Measurements from ENCODE around the gene CTNNA3. TPM values are rescaled to one million over a fixed set of nuclear protein-coding genes. Genes with fewer than 3 reads are reported as not detected.

CTNNA3 gene
- total RNA-seq, 2 donors from 2014 or later = 3.2 to 7.2 TPM

DNA sequence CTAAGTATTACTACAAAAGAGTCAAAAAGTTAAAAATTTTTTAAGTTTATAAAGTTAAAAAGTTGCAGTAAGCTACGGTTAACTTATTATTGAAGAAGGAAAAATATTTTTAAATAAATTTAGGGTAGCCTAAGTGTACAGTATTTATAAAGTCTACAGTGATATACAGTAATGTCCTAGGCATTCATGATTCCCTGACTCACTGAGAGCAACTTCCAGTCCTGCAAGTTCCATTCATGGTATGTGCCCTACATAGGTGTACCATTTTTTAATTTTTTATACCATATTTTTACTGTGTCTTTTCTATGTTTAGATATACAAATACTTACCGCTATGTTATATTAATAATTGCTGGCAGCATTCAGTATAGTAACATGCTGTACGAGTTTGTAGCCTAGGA, 92.3 kb downstream of the CTNNA3 start:
- Histone ChIP-seq H3K9me3 (ENCODE audit: control insufficient read depth, low read length) (no peaks in the 10 kb centered on the region), H3K27me3 (ENCODE audit: control insufficient read depth, insufficient read depth, low read length, poor library complexity, severe bottlenecking) (no peaks in the 10 kb centered on the region), H3K27ac (ENCODE audit: low read depth, low read length) (no peak overlapping the region), H3K4me1 (ENCODE audit: control insufficient read depth, insufficient read depth, low read length) (no peaks in the 10 kb centered on the region), H3K9ac (ENCODE audit: extremely low read depth, low read length, poor library complexity, severe bottlenecking) (no peak overlapping the region), H3K4me3 (ENCODE audit: low read length) (no peak overlapping the region), H3K36me3 (ENCODE audit: control insufficient read depth, insufficient read depth, low read length) (no peaks in the 10 kb centered on the region)
- no peak overlapping the region for H3K4me3 Mint-ChIP-seq
- no peaks in the 10 kb centered on the region for H3K27me3 Mint-ChIP-seq (ENCODE audit: insufficient read depth)
- no peak overlapping the region for H3K27ac Mint-ChIP-seq
- 96 to 100% methylated on average over 1 to 3 of the region's 3 CpGs for WGBS, 2 experiments (ENCODE audit: insufficient coverage in 1 of 2, insufficient read length in 1 of 2)
- no peaks in the 10 kb centered on the region for H3K9me3 Mint-ChIP-seq
- H3K4me1 Mint-ChIP-seq = peaks cover 4% of the 10 kb centered on the region
- DNase-seq = no peak
- H3K36me3 Mint-ChIP-seq (ENCODE audit: low read depth) = no peaks in the 10 kb centered on the region
- TF ChIP-seq, protein P1, sequence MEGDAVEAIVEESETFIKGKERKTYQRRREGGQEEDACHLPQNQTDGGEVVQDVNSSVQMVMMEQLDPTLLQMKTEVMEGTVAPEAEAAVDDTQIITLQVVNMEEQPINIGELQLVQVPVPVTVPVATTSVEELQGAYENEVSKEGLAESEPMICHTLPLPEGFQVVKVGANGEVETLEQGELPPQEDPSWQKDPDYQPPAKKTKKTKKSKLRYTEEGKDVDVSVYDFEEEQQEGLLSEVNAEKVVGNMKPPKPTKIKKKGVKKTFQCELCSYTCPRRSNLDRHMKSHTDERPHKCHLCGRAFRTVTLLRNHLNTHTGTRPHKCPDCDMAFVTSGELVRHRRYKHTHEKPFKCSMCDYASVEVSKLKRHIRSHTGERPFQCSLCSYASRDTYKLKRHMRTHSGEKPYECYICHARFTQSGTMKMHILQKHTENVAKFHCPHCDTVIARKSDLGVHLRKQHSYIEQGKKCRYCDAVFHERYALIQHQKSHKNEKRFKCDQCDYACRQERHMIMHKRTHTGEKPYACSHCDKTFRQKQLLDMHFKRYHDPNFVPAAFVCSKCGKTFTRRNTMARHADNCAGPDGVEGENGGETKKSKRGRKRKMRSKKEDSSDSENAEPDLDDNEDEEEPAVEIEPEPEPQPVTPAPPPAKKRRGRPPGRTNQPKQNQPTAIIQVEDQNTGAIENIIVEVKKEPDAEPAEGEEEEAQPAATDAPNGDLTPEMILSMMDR (conservative IDR thresholded peaks at IDR 0.05) = no peak

DNA sequence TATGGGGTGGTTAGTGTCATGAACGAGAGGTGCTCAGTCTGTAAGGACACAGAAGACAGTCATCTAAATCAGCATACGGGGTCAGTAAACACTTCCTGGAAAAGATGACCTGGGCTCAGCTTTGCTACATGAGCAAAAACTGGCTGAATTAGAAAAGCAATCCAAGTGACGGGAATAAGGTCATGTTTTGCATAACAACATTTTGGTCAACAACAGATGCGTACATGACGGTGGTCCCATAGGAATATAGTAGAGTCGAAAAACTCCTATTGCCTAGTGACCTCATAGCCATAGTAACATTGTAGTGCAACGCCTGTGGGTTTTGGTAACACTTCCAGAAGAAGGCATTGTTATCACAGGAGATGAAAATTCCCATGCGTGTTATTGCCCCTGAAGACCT, 92.9 kb downstream of the CTNNA3 start:
- Histone ChIP-seq H3K4me3 (ENCODE audit: low read length) (no peak overlapping the region), H3K27me3 (ENCODE audit: control insufficient read depth, insufficient read depth, low read length, poor library complexity, severe bottlenecking) (no peaks in the 10 kb centered on the region), H3K4me1 (ENCODE audit: control insufficient read depth, insufficient read depth, low read length) (no peaks in the 10 kb centered on the region), H3K27ac (ENCODE audit: low read depth, low read length) (no peak overlapping the region), H3K9me3 (ENCODE audit: control insufficient read depth, low read length) (no peaks in the 10 kb centered on the region), H3K9ac (ENCODE audit: extremely low read depth, low read length, poor library complexity, severe bottlenecking) (no peak overlapping the region), H3K36me3 (ENCODE audit: control insufficient read depth, insufficient read depth, low read length) (no peaks in the 10 kb centered on the region)
- Mint-ChIP-seq H3K27ac (no peak overlapping the region), H3K36me3 (ENCODE audit: low read depth) (no peaks in the 10 kb centered on the region), H3K4me1 (peaks cover 4% of the 10 kb centered on the region), H3K9me3 (no peaks in the 10 kb centered on the region), H3K27me3 (ENCODE audit: insufficient read depth) (no peaks in the 10 kb centered on the region), H3K4me3 (no peak overlapping the region)
- 92 to 94% methylated on average over 6 to 8 of the region's 8 CpGs for WGBS, 2 experiments (ENCODE audit: insufficient coverage in 1 of 2, insufficient read length in 1 of 2)
- DNase-seq = no peak
- TF ChIP-seq, protein P1 (conservative IDR thresholded peaks at IDR 0.05) = no peak

DNA sequence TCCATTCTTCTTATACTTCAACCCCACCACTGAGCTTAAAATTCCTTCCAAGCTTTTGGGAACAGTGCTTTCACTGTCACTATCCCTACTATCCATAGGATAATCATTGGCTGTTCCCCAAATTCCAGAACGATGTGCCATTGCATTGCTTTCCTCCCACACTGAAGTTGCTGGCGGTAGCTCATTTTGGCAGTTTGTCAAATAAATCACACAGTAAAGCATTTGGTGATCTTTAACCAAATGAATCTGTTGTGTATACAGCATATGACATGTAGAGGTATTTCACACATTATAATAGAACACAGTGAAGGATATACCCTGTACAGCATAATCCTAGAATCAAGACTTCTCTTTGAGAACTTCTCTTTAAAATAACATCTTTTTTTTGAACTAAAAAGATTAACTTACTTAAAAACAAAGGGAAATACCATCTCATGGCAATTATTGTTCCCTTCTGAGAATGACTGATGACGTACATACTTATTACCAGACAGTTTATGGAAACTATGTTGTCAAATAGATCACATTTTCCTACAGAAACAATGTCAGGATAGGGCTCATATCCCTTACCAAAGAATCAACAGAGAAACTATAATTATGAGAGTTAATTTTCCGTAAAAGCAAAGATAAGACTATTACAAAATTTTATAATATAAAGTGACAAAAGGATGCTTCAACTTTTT, 93.6 kb downstream of the CTNNA3 start:
- no peak overlapping the region for H3K4me3 ChIP-seq (ENCODE audit: low read length)
- H3K27ac Mint-ChIP-seq = no peak overlapping the region
- no peaks in the 10 kb centered on the region for H3K9me3 Mint-ChIP-seq
- no peaks in the 10 kb centered on the region for H3K36me3 Mint-ChIP-seq (ENCODE audit: low read depth)
- no peaks in the 10 kb centered on the region for H3K27me3 ChIP-seq (ENCODE audit: control insufficient read depth, insufficient read depth, low read length, poor library complexity, severe bottlenecking)
- H3K4me3 Mint-ChIP-seq = no peak overlapping the region
- TF ChIP-seq, protein P1 (conservative IDR thresholded peaks at IDR 0.05) = no peak
- H3K36me3 ChIP-seq (ENCODE audit: control insufficient read depth, insufficient read depth, low read length) = no peaks in the 10 kb centered on the region
- no peak overlapping the region for H3K9ac ChIP-seq (ENCODE audit: extremely low read depth, low read length, poor library complexity, severe bottlenecking)
- H3K4me1 ChIP-seq (ENCODE audit: control insufficient read depth, insufficient read depth, low read length) = no peaks in the 10 kb centered on the region
- no peak for DNase-seq
- H3K27ac ChIP-seq (ENCODE audit: low read depth, low read length) = no peak overlapping the region
- no peaks in the 10 kb centered on the region for H3K27me3 Mint-ChIP-seq (ENCODE audit: insufficient read depth)
- 77 to 91% methylated on average over 2 to 3 of the region's 4 CpGs for WGBS, 2 experiments (ENCODE audit: insufficient coverage in 1 of 2, insufficient read length in 1 of 2)
- H3K9me3 ChIP-seq (ENCODE audit: control insufficient read depth, low read length) = no peaks in the 10 kb centered on the region
- H3K4me1 Mint-ChIP-seq = peaks cover 4% of the 10 kb centered on the region
